IPS-NIHi7 (cell line): Measurements from ENCODE around the gene CHSY3.
A peak's percentile ranks its signal among the peaks of the same experiment; 100 is the strongest.

Source experiments
- DNase-seq: peaks from one replicate; pipeline ENCODE4 v3.0.0; 2012; ENCODE audit warnings: mixed read lengths; ENCODE audit errors: extremely low spot score

Gene CHSY3

DNA sequence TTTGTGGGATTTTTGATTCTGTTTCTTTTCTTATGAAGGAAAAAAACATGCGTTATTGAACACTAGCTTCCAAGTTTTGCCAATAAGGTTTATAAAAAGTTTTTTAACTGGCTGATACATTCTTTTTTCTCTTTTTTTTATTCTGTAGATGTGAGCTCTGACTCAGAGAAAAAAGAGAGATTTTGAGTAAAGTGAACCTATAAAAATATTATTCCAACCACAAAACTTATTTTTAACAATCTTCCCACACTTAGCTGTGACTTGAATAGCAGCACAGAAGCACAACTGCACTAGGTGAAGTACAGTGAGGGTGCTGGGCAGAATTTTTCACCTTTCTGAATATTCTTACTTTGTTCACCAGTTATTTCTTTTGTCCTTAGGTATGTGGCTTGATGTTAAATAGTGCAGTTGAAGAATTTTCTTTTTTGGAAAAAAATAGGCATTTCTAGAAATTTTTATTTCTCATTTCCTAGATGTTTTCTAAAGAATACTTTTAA lies 41.6 kb downstream of the CHSY3 start:
- DNase-seq, result no peak

DNA sequence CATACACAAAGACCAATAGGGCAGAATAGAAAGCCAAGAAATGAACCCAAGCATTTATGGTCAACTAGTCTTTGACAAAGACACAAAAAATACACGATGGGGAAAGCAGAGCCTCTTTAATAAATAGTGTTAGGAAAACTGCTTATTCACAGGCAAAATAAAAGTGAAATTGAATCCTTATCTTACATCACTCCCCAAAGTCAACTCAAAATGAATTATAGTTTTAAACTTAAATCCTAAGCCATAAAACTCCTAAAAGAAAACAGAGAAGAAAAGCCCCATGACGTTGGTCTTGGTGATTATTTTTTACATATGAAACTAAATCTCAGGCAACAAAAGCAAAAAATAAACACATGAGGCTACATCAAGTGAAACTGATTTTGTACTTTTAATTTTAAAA lies 46.8 kb downstream of the CHSY3 start:
- no peak for DNase-seq

DNA sequence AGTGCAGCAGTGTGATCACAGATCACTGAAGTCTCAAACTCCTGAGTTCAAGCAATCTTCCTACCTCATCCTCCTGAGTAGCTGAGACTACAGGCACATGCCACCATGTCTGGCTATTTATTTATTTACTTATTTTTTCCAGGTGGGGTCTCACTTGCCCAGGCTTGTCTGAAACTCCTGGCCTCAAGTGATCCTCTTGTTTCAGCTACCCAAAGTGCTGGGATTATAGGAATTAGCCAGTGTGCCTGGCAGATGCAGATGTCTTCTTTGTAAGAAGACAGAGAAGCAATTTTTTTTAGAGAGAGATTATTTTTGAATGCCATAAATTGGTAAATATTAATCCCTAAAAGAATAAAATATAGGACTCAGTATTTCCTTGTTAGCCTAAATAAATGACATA lies 54.3 kb downstream of the CHSY3 start:
- no peak for DNase-seq

DNA sequence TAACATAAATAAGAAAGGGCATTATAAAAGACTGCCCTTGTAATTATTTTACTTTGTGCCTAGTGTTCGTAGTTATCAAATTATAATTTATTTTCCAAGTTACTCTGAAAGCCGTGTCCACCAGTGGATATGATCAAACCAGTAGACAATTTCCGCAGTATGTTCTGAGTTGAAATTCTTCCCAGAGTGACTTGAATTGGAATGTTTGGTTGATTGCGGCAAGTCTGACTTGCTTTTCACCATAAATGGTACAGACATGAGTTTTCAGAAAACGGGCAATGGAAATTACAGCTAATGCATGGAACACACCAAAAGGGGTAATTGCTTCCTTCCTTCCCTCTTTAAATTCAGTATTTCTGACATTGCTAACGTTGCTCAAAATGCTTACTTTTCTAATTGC lies 56.6 kb downstream of the CHSY3 start:
- no peak for DNase-seq

DNA sequence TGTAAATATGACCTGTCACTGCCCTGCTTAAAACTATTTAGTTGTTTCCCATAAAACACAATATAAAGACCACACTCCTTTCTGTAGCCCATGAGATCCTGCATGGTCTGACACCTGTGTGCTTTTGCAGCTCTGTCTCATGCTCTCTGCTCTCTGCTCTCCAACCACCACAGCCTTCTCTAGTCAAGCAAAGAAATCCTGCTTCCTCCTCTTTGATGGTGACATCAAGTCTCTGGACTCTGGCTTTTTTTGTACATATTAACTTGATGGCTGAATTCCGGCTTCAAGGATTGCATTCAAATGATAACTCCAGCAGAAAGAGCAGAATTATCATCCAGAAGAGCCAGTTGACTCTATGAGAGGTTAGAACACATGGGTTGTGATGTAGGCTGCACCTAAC lies 58.2 kb downstream of the CHSY3 start:
- no peak for DNase-seq

DNA sequence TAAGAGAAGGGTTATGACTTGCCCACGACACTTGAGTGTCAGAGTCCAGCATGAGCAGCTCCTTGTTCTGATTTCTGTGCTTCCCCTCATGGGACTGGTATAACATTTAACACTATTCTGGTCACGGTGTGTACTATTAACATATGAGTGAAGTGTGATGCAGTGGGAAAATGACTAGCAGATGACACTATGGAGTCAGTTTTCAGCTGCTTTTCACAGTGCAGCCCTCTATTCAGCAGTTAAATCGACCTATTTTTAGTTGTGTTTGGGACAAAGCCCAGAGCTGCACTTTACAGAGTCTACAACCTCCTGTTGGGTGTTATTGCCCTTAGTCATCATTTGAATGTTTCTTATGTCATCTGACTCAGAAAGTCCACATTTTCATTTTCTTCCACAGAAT lies 59.1 kb downstream of the CHSY3 start:
- DNase-seq, result no peak

DNA sequence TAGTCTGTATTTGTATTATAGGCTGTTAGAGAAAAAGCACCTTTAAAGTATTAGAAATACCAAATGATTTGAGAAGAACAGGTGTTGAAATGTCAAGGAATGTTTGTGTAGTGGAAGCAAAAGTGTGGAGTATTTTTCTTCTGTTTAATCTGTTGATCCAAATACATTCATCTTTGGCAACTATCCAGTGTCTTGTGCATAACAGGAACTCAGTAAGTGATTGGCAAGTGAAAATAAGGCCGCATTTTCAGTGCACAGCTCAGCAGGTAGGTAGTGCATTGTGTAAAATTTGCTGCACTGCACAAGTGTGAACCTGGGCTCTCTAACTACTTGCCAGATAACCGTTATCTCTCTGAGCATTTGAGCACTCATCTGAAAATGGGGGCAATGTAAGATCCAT lies 61.8 kb downstream of the CHSY3 start:
- no peak for DNase-seq

DNA sequence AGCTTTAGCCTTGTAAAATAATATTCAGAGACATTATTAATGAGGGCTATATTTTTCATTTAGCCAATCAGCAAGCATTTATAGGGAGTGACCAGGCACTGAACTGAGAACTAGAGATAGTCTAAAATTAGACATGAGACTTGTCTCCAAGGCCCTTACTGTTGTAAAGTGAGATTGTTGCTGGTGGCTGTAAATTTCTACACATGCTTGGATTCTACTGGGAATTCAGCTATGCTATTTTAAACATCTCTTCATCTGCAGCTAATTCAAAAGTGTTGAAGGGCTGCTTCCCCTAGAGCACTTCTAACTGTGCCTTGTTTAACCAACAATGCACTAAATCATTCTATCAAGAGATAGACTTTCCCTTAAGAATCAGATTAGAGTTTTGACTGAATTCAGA lies 67.4 kb downstream of the CHSY3 start:
- DNase-seq, result no peak

DNA sequence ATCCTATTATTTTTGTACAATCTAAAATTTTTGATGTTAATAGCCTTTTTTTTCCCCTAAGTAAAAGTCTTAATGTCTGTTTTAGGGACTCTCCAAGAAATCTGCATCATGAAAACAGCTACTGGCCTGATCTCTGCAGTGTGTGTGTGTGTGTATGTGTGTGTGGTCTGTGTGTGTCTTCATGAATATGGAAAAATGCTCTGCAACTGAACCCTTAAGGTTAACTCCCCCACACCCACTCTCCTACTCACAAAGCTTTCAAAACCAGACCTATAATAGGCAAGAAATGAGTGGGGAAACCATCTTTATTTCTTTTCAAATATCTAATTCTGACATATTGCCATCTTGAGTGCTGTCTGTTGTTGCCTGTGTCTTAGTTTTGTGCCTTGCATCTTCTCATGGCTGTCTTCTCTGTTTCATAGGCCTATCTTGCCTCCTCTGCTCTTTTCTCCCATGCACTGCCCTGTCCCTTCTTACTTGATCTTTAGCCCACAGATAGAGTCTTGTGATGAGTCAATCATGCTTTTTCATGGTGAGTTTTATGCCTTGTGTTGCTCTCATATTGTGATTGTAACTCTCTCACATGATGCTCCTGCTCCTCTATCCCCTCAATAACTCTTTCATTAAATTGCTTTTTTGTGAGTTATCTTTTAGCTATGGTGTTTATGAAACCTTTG lies 68.3 kb downstream of the CHSY3 start:
- DNase-seq, result no peak

DNA sequence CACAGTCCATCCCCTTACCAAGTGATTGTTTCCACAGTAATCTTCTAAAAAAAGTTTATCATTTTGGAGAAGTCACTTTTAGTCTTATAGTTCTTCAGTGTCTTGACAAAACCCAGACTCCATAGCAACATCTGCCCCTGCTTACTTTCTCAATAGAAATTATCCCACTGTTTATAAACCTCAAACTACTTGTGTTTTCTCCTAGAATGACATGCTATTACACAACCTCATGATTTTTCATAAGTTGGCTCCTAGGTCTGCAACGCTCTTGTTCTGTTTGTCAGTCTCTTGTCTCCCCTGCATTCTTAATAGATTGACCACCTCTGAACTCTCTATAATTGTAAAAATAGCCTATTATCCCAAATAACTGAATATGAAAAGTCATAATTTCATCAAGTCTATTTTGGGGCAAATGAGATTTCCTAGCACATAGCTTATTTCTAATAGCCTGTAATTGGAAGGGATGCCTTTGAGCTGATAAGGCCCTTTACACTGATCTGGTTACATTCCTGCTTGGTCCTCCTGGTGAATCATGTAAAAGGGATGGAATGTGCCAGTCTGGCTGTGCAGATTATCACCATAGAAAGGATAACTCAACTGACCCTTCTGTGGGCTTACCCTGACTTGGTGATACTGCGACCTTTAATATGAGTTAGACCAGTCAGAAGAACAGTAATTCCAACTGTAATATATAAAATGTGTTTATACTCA lies 69.6 kb downstream of the CHSY3 start:
- DNase-seq, result no peak

DNA sequence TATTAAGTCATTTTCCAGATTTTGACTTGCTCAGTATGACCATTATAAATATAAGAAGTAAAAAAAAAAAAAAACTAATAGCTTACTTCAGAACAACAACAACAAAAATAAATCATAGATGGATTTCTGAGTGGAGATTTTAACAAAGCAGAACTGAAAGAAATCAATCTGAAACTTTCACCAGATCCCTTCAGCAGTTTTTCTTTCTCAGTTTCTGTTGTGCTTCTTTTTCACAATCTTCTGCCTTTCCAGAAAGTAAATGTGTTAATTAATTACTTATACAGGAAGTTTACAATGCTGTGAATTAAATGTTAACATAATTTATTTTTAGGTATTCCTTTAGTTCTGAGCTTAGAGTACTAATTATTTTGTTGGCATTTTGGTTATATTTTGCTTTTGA lies 73.5 kb downstream of the CHSY3 start:
- no peak for DNase-seq

DNA sequence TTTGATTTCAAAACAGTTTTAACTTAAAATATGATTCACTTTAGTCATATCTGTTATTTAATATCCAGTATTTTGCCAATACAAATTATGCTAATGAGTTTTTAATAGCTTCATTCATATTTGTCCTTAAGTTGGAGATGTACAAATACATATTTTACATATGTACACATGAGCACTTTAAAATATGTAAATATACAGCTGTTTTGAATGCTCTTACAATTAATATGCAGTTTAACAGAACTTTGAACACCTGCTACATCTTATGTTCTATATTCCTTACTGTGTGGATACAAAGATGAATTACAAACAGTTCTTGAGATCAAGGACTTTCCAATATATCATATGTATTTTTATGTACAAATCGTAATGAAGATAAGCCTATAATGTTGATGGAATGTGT lies 74.0 kb downstream of the CHSY3 start:
- no peak for DNase-seq

DNA sequence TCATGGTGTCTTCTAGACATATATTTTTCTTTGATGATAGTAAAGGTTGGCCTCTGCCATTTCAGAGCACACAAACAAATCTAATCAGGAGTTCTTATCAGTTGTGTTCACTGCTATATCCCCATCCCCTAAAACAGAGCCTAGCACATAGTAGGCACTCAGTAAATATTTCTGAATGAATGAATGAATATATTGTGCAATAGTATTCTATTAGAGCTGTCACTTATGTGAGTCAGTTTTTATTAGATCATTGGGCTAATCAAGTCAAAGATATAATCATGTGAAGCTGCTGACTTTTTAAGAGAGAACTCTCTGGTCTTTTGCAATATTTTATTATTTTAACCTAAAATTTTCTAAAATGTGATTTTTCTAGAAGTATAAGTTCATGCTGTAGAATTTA lies 84.2 kb downstream of the CHSY3 start:
- no peak for DNase-seq

DNA sequence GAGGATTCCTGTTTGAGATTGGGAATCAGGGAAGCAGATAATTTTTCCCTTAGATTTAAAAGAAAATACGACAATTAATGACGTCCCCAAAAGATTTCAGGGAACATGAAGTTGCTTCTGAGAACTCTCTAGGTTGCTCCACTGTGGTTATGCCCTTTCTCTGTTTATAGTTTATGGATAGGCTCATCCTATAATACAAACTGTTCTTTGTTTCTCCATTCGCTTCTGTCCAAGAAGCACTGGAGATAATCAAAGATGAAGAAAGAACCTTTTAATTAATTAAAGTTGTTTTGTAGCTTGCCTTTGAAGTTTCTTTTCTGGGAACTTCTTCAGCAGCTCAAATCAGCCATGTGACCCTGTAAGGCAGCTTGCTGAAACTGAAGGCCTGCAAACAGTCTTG lies 87.5 kb downstream of the CHSY3 start:
- no peak for DNase-seq

DNA sequence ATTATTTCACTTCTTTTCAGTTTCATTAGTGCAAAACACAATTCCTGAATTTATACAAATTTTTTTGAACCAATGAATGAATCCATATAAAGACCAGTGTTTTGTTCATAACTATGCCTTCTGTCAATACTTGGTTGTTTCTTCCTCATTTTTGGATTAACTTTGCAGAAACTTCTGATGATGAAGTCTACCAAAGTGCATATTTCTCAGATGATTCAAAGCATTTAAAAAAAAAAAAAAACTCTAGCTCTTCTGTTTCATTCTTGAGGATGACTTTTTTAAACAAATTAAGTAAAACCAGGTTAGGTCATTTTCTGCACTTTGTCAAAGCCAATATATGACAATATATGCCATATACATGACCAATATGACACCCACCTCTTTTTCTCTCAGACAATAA lies 92.6 kb downstream of the CHSY3 start:
- no peak for DNase-seq

DNA sequence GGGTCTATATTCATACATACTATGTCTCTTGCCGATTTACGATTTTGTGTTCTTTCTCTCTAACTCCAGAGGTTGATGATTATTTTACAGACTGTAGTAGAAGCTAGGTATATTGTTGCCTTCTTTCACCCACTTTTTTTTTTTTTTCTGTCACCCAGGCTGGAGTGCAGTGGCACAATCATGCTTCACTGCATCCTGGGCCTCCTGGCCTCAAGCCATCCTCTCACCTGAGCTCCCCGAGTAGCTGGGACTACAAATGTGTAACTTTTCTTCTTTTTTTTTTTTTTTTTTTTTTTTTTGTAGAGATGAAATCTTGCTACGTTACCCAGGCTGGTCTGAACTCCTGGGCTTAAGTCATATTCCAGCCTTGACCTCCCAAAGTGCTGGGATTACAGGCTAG lies 96.2 kb downstream of the CHSY3 start:
- no peak for DNase-seq

DNA sequence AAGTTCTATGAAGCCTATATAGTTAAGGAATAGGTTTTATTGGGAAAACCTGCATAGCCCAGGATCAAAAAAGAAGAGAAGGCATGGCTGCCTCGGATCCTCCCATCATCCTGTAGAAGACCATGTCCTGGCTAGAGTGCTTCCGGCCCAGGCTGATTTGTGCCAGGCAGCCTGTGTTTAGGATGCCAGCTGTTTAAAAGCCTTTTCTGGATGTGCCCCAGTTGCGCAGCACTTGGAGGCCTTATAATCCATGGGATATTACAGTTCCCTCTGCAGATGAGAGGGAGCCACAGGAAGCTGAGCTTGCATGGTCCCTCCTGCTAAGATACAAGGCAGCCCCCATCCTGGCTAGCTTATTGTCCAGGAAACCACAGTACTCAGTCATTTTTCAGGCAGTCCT lies 97.9 kb downstream of the CHSY3 start:
- DNase-seq, result no peak

DNA sequence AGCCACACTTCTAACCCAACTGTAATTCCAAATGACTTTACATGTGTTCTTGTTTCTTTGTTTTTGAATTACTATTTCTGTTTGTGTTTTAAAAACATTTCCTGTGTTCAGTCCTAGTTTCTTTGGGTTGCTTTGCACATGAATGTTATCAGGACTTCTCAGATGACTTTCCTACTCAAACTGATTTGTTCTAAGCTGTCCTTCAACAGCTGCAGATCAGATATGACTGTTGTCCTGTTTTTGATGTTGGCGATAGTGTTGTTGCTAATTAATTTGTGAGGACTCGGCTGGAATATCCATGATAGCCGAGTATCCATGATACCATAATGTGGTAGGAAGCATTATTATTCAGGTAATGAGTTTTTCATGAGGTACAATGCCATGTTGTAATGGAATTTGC lies 98.6 kb downstream of the CHSY3 start:
- no peak for DNase-seq

DNA sequence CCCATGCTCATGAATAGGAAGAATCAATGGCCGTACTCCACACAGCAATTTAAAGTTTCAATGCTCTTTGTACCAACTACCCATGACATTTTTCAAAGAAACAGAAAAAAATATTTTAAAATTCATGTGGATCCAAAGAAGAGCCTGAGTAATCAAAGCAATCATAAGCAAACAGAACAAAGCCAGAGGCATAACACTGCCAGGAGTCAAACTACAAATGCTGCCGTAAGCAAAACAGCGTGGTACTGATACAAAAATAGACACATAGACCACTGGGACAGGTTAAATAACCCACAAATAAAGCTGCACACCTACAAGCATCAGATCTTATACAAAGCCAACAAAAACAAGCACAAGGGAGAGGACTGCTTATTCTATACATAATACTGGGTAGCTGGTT lies 107.7 kb downstream of the CHSY3 start:
- DNase-seq, result no peak

DNA sequence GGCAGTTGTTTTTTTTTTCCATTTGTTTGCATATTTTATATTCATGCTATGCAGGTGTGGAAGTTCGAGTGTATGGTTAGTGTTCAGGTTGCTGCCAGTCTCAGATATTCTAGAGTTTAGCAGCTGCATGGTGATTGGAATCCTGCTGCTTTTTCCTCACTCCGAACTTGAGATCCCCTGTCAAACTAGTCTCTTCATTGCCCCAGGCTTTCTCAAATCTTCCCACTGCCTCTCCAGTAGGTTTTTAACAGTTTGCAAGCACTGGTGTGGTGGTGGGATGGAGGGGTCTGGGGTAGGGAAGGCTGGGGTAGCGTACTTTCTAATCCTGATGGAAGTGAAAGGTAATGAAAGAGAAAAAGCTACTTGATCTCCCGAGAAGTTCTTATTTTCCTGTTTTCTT lies 112.9 kb downstream of the CHSY3 start:
- peak; percentile 16 for DNase-seq

DNA sequence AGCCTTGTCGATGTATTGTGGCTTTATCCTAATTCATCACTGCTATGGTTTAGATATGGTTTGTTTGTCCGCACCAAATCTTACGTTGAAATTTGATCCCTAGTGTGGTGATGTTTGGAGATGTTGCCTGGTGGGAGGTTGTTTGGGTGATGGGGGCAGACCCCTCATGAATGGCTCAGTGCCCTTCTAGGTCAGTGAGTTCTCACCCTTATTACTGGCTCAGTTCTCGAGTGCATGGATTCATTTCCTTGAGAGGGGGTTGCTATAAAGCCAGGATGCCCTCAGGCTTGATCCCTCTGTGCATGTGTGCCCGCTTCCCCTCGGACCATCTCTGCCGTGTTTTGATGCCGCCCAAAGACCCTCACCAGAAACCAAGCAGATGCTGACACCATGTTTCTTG lies 114.4 kb downstream of the CHSY3 start:
- no peak for DNase-seq

DNA sequence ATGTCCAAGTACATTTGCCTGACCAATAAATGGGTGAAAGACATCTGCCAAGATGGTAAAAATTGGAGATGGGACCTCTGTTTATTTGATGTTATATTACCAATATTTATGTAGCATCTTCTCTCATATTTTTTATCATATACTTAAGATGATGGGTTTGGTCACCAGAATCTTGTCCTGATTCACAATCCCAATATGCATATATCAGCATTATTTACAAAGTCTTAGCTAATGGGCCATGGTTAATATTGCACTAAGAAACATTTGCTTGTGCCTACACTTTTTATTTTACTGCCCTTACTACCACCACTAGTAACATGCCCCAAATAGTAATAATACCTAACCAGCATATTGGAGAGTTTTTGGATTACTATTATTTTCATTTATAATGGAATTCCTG lies 116.7 kb downstream of the CHSY3 start:
- DNase-seq, result no peak

DNA sequence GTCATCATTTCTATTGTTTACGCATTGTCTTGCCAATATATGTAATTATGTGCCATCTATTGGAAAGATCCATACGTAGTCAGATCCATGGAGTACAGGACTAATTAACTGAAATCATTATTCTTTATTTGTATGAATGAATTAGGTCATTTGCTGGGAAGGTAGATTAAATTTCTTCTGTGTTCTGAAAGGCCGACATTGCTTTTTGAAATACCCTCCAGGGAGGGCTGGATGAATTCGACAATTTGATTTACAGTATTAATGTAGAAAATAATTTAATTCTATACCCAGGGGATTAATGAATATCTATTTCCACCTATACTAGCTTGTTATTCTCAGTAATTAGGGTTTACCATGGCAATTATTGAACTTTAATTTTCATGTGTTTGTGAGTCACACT lies 117.6 kb downstream of the CHSY3 start:
- DNase-seq, result no peak

DNA sequence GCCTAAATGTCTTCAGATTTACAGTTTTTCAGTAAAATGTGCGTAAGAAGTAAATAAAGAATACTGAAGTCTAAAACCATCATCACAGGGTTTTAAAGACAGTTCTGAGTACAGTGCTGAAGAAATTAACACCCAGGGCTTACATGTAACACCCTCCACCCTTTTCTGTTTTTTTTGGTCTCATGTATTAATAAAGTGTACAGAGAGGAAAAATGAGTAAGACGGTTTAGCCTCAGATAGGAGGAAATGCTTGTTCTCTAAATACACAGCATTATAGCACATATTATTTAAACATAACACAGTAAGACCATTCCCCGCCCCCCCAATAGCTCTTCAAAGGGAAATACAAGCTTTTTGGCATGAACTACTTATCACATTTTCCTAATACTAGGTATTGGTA lies 119.3 kb downstream of the CHSY3 start:
- DNase-seq, result no peak
